NCI-H2029 treated with DMSO at 0.1 percent for 48 hours (cell line): Measurements from ENCODE around the gene S100G.
"Not testable (repeated sequence)": the region's sequence is repeated elsewhere in the genome, so short reads cannot be mapped to it uniquely, and the experiment has no call there.

Source experiments
- DNase-seq: peaks from one replicate; lab custom pipeline; 2025; lab: John Stamatoyannopoulos, UW

The S100G gene, protein sequence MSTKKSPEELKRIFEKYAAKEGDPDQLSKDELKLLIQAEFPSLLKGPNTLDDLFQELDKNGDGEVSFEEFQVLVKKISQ

DNA sequence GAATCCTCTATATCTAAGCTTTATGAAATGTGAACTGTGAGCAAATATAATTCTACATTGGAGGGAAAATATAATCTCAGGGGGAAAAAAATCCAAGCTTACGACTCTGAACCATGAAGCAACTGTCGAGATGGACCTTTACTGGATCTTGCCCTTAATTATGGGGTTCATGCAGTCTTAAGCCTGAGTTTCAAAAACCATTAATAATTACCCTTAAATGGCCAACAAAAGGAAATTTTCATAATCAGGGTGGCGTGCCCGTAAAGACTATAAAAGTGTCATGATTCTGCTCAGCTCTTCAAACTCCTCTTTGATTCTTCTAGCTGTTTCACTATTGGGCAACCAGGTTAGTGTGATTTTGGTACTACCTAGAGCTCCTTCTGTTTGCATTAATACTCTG is at the start of gene S100G:
Gene S100G (plus strand): TSS at position 301 of the 400 bp plus-strand sequence. CDS start 849 bp downstream, outside the sequence.
- no peak for DNase-seq

DNA sequence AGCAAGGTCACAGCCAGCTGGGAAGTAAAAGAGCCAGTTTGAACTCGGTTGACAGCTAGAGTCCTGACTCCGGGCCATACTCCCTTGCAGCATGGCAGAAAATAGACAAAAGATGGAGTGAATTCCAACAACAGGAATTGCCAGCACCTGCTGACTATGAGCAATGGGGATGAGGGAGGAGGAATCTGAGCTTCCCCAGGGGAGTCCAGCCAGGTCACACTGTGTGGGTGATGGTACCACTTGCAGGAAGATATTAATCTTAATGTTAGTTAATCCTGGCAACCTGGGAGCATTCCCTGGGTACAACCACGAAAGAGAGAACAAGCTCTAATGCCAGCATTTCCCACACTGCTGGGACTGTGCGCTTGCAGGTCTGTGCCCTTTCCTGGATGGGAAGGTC is 48.1 kb upstream of the S100G start:
- DNase-seq, result no peak

GRCh38 chrX:16603235-16603634 is 46.7 kb upstream of the S100G start:
- DNase-seq, result not testable (repeated sequence)

GRCh38 chrX:16603822-16604221 is 46.1 kb upstream of the S100G start:
- no peak for DNase-seq

DNA sequence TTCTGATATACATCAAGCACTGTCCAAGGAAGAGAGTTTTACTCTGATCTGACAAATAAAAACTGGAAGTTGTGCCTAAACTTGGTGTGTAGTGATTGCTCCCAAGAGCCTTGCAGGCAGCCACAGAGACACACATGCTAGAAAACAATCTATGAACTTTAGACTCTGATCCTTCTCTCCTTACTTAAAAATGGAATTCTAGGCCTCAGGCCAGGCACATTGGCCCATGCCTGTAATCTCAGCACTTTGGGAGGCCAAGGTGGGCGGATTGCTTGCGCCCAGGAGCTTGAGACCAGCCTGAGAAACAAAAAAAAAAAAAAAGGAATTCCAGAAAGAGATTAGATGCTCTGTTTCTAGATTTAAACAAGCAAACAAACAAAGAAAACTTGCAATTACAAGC is 45.6 kb upstream of the S100G start:
- DNase-seq, result no peak

GRCh38 chrX:16606142-16606720 is 43.7 kb upstream of the S100G start:
- DNase-seq, result no peak

GRCh38 chrX:16610121-16610621 is 39.8 kb upstream of the S100G start:
- no peak for DNase-seq

DNA sequence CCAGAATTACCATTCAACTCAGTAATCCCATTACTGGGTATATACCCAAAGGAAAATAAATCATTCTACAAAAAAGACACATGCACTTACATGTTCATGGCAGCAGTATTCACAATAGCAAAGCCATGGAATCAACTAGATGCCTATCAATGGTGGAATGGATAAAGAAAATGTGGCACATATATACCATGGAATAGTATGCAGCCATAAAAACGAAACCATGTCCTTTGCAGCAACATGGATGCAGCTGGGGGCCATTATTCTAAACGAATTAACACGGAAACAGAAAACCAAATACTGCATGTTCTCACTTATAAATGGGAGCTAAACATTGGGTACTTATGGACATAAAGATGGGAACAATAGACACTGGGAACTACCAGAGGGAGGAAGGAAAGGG is 39.3 kb upstream of the S100G start:
- DNase-seq, result not testable (repeated sequence)

DNA sequence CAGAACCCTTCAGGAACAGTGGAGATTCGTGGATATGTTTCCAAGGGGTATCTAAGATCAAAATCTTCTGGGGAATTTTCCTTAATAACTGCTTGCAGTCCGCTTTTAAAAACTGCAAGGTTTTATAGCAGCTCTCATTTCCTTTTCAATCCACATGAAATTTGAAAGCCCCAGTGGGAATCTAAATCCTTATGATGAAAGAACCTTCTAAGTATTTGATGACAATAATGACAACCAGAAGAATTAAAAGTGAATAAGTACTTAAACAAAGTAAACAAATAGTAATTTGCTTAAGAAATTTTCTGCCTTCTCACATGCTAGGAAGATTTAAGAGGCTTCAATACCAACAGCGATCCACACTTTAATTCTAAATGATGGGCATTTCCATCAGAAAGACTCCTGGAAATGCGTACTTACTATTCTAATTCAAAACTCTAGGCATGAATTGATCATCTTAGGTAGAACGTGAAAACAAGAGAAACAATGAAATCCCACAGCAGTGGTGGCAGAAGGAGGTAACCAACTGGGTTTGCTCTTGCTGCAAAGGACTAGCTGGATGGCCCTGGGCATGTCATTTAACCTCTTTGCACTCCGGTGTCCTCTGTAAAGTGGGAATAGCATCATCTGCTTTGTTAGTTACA is 37.6 kb upstream of the S100G start:
- DNase-seq, result no peak

DNA sequence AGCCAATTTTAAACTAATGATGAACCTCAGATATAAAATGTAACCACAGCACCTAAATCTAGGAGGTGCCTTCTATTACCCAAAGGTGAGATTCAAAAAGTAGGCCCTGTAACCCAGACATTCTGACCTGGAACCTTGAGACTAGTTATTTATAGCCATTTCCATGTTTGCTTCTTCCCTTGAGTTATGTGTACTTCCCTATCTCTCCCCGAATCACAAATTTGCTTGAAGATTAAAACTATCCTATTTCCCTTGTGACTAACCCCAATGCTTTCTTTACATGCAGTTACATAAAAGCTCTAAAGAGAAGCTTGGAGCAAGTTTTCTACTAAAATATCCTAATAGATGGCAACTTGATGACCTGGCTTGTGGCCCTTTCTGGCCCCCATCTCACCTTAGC is 32.6 kb upstream of the S100G start:
- DNase-seq, result no peak

- DNase-seq, result no peak
Observed at GRCh38 chrX:16618422-16618821, 31.5 kb upstream of the S100G start.

DNA sequence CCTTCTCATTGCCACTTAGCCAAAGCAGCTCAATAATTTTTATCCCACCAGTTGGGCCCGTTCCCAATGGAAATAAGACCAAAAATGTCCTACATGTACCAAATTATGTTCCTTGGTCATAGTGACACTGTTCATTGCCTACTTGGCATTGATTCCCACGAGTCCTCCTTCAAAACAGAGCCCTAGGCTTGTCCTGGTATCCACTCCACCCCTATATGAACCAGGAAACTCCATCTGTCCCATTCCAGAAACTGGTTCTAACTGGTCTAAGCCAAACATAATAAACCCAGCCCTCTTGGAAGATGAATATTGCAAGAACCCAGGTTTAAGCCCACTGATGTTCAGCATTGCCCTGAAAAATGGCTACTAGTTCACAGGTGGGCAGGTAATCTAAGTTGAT is 30.9 kb upstream of the S100G start:
- DNase-seq, result no peak

GRCh38 chrX:16628511-16628910 is 21.4 kb upstream of the S100G start:
- not testable (repeated sequence) for DNase-seq

DNA sequence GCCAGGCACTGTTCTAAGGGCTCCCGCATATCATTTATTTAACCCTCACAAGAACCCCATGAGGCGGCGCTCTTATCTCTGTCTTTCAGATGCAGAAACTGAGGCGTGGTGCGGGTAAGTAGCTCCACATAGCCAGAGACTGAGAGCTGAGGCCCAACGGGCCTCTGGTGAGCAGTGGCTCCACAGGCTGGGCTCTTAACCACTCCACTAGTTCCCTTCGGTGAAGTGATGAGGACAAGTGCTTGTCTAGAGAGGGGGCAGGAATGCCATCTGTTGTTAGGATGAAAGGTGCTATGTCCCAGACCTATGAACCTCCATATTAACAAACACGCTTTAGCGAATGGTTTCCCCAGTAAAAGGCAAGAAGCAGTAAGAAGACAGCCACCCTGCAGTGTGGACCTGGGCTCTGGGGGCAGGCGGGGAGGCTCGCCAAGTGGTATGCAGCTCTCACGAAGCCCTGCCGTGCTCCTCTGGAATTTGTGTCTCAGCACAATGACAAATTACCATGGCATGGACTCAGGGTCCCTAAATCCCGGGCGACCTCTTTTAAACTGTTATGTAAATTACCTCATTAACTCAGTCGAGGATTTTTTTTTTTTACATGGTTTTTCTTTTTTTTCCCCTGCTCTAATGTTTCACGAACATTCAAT is 20.9 kb upstream of the S100G start:
- DNase-seq, result no peak

GRCh38 chrX:16629909-16630308 is 20.0 kb upstream of the S100G start:
- no peak for DNase-seq

GRCh38 chrX:16633754-16634153 is 16.2 kb upstream of the S100G start:
- DNase-seq, result no peak

GRCh38 chrX:16635040-16635439 is 14.9 kb upstream of the S100G start:
- no peak for DNase-seq

GRCh38 chrX:16635596-16635995 is 14.4 kb upstream of the S100G start:
- no peak for DNase-seq

- no peak for DNase-seq
Observed at GRCh38 chrX:16638533-16638932, 11.4 kb upstream of the S100G start.

- no peak for DNase-seq
Observed at GRCh38 chrX:16639966-16640365, 10.0 kb upstream of the S100G start.

DNA sequence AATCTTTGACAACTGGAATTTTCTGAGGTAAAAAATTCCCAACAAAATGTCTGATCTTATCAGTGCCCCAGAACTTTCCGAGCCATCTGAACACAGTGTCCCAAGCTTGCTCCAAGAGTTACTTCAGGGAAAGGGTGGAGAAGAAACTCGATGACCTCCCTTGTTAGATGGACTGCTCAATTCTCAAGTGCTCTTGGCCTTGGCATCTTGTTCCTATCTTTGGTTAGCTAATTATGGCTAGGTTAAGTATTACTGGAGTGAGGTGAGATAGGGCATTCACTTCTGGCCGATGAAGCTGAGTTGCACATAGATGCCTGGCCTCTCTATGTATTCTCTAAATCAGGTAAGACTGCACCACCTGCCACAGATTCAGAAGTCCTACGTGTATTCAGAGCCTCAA is 9.1 kb upstream of the S100G start:
- DNase-seq, result no peak

DNA sequence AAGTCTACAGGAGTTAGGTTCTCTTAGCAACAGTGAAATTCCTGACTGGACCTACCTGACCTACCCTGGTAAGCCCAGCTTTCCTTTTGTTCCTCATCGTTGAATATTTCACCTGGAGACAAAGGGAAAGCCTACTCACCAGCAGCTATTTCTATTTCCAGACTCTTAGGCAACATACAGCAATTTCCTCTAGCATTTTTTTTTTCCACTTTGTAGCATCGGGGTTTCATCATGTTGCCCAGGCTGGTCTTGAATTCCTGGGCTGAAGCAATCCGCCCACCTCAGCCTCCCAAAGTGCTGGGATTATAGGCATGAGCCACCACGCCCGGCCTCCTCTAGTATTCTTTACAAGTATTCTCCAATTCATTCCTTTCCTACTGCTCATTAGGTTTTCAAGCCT is 6.8 kb upstream of the S100G start:
- DNase-seq, result no peak
